ENCODE results near the gene UBIAD1.

DNA sequence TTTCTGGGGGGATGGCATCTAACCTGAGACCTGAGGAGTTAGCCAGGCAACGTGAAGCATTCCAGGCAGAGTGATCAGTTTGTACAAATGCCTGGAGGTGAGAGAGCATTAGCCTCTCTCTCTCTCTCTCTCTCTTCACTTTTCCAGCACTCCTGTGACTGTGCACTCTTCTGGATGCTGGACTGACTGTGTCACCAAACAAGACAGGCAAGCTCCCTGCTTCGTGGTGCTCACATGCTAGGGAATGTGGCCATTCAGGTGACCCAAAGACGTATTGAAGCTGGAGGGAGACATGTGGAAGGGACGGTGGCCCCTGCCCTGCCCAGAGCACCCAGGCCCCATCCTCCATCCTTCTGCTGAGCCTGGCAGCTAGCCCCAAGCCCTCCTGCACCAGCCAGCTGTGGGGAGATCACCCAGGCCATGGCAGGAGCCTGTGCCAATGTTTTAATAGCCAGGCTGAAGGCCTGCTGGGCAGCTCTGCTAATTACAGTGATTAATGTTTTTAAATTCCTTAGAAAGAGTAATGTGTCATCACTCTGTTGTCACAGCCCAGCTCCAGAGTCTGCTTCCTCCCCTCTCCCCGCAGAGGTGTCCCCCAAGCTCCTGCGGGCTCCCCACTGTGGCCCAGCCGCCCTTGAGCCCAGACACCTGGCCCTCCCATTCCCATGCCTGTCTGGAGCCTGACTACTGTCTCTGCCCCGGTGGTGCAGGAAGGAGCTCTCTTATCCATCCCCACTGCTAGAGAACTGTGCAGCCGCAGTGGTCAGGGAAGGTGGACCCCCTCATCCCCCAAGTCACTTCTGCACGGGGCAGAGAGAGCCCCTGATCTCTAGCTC, 48.9 kb downstream of the UBIAD1 start:
- TF ChIP-seq POLR2AphosphoS5 (IDR thresholded peaks at IDR 0.05; ENCODE audit: low read depth, low read length) (no peak), SIN3A (IDR thresholded peaks at IDR 0.05; ENCODE audit: borderline replicate concordance, insufficient read depth, low read length) (no peak), TAF1 (IDR thresholded peaks at IDR 0.05; ENCODE audit: borderline replicate concordance, insufficient read depth, low read length) (no peak), FOXP2 (optimal IDR thresholded peaks at IDR 0.05; ENCODE audit: borderline replicate concordance, extremely low read depth, extremely low read length, insufficient read depth) (no peak)
- TF ChIP-seq, protein P1, sequence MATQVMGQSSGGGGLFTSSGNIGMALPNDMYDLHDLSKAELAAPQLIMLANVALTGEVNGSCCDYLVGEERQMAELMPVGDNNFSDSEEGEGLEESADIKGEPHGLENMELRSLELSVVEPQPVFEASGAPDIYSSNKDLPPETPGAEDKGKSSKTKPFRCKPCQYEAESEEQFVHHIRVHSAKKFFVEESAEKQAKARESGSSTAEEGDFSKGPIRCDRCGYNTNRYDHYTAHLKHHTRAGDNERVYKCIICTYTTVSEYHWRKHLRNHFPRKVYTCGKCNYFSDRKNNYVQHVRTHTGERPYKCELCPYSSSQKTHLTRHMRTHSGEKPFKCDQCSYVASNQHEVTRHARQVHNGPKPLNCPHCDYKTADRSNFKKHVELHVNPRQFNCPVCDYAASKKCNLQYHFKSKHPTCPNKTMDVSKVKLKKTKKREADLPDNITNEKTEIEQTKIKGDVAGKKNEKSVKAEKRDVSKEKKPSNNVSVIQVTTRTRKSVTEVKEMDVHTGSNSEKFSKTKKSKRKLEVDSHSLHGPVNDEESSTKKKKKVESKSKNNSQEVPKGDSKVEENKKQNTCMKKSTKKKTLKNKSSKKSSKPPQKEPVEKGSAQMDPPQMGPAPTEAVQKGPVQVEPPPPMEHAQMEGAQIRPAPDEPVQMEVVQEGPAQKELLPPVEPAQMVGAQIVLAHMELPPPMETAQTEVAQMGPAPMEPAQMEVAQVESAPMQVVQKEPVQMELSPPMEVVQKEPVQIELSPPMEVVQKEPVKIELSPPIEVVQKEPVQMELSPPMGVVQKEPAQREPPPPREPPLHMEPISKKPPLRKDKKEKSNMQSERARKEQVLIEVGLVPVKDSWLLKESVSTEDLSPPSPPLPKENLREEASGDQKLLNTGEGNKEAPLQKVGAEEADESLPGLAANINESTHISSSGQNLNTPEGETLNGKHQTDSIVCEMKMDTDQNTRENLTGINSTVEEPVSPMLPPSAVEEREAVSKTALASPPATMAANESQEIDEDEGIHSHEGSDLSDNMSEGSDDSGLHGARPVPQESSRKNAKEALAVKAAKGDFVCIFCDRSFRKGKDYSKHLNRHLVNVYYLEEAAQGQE (IDR thresholded peaks at IDR 0.05; ENCODE audit: insufficient read depth in 1 of 2, low read depth in 2 of 2, low read length in 2 of 2): no peak
